GM21529 (cell line): Measurements from ENCODE around the gene KANTR.

Experiments
- ATAC-seq: cut with Tn5 transposase; IDR thresholded peaks from one replicate; pipeline ENCODE4 v1.9.1; 2021; ENCODE audit not compliant: unreplicated experiment

The KANTR gene, protein sequence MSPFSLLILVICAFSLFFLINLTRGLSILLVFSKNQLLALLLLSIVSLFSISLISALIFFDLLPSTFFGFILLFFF

GRCh38 chrX:53093748-53094581 is at the start of gene KANTR:
Gene KANTR, plus strand, starts transcription at chrX:53094142. Its CDS starts 30,131 bp downstream, at chrX:53124273.
- peak; percentile 83 for ATAC-seq

GRCh38 chrX:53044995-53045394 is 48.9 kb upstream of the KANTR start:
- no peak for ATAC-seq

DNA sequence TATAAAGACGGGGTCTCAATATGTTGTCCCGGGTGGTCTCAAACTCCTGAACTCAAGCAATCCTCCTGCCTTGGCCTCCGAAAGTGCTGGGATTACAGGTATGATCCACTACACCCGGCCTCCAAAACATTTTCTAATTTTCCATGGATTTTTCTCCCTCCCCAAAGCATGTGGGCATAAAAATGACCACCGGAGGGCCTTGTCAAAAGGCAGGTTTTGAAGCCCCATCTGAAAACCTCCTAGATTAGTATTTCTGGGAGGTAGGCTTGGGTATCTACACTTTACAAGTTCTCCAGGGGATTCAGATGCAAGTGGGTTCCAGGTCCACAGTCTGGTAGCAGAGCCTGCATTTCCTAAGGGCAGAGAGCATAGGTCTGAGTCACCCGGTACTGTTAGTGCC is 46.7 kb upstream of the KANTR start:
- ATAC-seq: no peak

DNA sequence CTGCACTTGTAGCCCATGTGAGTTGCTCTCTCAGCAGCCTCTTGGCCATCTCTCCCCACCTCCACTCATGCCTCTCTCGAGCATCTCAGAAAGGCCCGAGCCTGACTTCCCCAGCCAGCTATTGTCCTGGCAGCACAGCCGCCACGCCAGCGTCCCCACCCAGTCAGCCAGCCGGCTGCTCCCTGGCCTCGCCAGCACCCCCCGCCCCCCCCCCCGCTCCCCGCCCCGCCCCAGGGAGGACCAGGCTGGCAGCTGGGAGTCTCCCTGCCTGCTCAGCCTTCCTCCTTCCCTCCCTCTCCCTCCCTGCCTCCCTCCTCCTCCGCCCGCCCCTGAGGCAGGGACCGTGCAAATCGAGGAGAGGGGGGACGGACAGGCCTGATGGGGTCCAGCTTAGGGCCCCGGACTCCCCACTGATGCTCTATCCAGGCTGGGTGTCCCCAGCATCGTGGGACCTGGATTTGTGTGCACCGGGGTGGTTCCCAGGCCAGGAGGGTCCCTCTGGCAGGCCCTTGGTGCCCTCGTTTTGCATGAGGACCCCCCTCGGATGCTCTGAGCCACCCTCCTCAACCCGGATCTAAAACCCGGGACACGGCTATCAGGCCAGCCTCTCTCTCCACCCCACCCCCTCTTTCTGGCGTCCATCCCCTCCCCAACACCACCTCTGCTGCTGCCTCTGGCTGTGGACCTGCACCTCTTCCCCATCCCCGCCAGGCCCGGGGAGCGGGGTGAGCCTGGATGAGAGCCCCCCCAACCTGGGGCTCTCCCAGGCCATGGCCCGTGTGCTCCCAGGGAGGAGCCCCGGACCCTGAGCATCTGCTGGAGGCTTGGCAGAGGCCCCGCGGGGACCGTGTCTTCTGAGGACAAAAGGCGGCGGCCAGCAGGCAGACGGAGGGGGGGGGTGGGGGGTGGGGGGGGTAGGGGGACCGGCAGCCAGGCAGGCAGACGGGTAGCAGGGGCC is 45.5 kb upstream of the KANTR start, which contains the start of gene GPR173:
GPR173 (plus strand) TSS at position 621 of the 958 bp plus-strand sequence. CDS start 27,833 bp downstream, outside the sequence.
- no peak for ATAC-seq

GRCh38 chrX:53049127-53049517 is 44.8 kb upstream of the KANTR start:
- ATAC-seq: no peak

GRCh38 chrX:53050841-53051240 is 43.1 kb upstream of the KANTR start:
- no peak for ATAC-seq

GRCh38 chrX:53055244-53055849 is 38.6 kb upstream of the KANTR start:
- ATAC-seq: no peak

- no peak for ATAC-seq
Observed at GRCh38 chrX:53056292-53056691, 37.6 kb upstream of the KANTR start.

- no peak for ATAC-seq
Observed at GRCh38 chrX:53065104-53065503, 28.8 kb upstream of the KANTR start.

DNA sequence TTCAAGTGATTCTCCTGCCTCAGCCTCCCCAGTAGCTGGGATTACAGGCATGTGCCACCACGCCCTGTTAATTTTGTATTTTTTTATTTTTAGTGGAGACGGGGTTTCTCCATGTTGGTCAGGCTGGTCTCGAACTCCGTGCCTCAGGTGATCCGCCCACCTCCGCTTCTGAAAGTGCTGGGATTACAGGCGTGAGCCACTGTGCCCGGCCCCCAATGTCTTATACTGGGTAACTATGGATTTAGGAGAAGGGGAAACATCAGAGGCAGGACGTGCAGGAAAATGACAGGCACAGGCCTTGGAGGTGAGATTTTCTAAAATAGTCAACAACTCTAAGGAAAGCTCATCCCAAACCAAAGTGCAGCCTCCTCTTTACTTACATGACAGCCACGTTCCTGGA is 22.9 kb upstream of the KANTR start:
- no peak for ATAC-seq

DNA sequence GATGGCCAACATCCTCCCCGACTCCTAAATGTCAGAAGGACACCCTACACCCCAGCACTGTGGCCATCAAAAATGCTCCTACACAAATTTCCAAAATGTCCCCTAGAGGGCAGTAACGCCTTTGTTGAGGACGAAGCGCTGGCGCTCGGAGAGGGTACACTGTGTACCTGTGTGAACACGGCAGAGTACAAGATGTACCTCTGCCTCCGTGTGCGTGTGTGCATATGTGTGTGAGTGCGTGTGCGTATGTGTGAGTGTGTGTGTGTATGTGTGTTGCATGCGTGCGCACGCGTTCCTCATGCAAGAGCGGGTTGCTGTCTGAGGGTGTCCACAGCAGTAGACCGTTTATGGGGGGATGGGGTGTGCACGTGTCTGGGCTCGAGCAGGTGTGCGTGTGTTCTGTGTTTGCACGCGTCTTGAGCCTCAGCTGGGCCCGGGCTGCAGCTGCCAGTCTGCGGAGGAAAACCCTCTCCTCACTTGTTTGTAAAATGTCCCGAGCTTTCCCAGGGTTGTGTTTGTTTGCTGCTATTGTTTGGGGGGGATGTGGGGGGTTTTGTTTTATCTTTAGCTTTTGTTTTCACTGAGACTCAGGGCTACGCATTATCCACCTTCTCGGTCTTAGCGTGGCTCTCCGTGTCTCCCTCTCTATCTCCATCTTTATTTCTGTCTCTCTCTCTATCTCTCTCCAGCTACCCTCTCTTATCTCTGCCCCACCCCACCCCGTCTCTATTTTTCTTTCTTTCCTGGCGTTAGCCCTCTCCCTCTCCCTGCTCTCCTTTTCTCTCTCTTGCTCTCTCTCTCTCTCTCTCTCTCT is 22.1 kb upstream of the KANTR start:
- peak; percentile 82 for ATAC-seq

- ATAC-seq: peak; percentile 36
Observed at GRCh38 chrX:53072418-53073114, 21.4 kb upstream of the KANTR start.

DNA sequence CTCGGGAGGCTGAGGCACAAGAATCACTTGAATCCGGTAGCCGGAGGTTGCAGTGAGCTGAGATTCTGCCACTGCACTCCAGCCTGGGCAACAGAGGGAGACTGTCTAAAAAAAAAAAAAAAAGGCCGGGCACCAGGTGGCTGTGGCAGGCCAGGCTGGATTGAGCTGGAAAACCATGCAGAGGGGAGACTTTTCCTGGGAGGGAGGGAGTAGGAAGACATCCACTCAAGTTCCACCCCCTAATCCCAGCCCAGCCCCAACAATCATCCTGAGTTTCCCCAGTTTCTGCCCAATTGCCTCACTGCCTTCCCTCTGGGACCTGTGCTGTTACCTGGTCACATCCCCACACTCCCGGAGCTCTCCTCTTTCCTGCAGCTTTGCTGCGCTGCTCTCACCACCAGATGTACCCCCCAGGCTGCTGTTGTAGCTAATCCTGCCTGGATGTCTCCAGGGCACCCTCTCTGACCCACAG is 20.8 kb upstream of the KANTR start:
- ATAC-seq: no peak

DNA sequence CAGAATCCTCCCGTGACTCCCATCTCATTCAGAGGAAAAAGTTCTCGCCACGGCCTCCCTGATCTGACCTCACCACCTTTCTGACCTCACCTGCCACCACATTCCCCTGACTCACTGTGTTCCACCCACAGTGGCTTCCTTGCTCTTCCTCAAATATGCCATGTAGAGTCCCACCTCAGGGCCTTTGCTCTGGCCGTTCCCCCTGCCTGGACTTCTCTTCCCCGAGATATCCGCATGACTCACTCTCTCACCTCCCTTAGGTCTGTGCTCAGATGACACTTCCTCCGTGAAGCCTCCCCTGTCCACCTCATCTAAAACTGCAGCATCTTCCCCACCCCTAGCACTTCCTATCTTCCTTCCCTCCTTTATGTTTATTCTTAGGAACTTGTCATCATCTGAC is 18.9 kb upstream of the KANTR start:
- ATAC-seq: no peak

DNA sequence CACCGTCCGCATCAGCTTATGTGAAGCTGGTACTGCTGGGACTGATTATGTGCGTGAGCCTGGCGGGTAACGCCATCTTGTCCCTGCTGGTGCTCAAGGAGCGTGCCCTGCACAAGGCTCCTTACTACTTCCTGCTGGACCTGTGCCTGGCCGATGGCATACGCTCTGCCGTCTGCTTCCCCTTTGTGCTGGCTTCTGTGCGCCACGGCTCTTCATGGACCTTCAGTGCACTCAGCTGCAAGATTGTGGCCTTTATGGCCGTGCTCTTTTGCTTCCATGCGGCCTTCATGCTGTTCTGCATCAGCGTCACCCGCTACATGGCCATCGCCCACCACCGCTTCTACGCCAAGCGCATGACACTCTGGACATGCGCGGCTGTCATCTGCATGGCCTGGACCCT is 17.3 kb upstream of the KANTR start:
- no peak for ATAC-seq

GRCh38 chrX:53077207-53078197 is 16.4 kb upstream of the KANTR start:
- ATAC-seq: no peak

GRCh38 chrX:53078943-53079342 is 15.0 kb upstream of the KANTR start:
- ATAC-seq: no peak
